Measurements from ENCODE around the gene FAM3C. TPM values are rescaled to one million over a fixed set of nuclear protein-coding genes. Genes with fewer than 3 reads are reported as not detected.

Gene FAM3C
- total and polyA plus RNA-seq, 2 donors (not counting 1 experiment from before 2014, with no cell fraction given) = 38.7 to 75.4 TPM

DNA sequence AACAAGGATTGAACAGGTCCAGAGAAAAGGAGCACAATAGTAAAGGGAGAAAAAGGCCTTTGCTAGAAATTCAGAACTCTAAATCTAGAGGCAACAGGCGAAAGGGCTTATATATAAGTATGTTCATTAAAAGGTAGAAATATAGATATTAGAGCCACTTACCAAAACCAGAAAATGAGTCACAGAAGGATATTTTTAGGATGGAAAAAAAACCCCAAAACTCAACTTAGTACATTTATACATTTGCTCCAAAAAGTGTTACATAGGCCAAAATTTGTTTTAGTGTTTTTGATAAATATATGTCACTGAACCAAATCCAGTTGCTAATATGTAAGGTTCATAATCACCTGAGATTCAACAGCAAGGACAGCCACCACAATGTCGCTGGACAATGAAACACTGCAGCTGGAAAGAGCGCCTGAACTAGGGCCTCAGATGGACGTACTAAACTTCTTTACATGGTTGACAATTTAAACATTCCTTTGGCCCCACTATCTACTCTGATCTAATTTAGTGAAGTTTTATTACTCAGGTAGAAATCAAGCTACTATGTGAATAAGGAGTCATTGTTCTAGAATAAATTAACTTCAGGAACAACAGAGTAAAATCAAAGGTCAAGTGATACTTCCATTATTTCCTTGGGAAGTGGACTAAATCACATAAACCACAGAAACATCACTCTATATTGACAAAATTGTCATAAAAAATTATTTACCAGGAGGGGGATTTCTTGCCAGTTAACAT, 10.9 kb downstream of the FAM3C start:
- H3K4me3 ChIP-seq (ENCODE audit: control extremely low read depth in 1 of 5, extremely low read depth in 1 of 5, insufficient read depth in 1 of 5, low read depth in 2 of 5, low read length in 4 of 5) = peak overlapping the region in 1 of 5 experiments; percentile 37
- ChIA-PET CTCF (interaction anchor here (0.6 to 6.2 kb wide), 8 partner anchors 12 to 146 kb away, joined by 3 to 71 read pairs (median 12); partner anchors contain the start of gene FAM3C), POLR2A (interaction anchor here (1.0 to 2.6 kb wide), 2 partner anchors 11 to 56 kb away, joined by 3 to 26 read pairs; partner anchors contain the start of gene FAM3C)
- peak overlapping the region; percentile 96 to 99 for H3K27ac ChIP-seq (ENCODE audit: low read length in 2 of 2)
- TF ChIP-seq, protein P1, sequence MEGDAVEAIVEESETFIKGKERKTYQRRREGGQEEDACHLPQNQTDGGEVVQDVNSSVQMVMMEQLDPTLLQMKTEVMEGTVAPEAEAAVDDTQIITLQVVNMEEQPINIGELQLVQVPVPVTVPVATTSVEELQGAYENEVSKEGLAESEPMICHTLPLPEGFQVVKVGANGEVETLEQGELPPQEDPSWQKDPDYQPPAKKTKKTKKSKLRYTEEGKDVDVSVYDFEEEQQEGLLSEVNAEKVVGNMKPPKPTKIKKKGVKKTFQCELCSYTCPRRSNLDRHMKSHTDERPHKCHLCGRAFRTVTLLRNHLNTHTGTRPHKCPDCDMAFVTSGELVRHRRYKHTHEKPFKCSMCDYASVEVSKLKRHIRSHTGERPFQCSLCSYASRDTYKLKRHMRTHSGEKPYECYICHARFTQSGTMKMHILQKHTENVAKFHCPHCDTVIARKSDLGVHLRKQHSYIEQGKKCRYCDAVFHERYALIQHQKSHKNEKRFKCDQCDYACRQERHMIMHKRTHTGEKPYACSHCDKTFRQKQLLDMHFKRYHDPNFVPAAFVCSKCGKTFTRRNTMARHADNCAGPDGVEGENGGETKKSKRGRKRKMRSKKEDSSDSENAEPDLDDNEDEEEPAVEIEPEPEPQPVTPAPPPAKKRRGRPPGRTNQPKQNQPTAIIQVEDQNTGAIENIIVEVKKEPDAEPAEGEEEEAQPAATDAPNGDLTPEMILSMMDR (IDR thresholded peaks at IDR 0.05) = no peak
- TF ChIP-seq EZH2 (IDR thresholded peaks at IDR 0.05; ENCODE audit: borderline replicate concordance, insufficient read depth, low read depth, low read length, poor library complexity, severe bottlenecking) = no peak
- H4K20me1 ChIP-seq (ENCODE audit: control insufficient read depth, insufficient read depth, low read length, poor library complexity, severe bottlenecking) = no peaks in the 10 kb centered on the region
- H3K9me3 Mint-ChIP-seq (ENCODE audit: insufficient read depth) = no peaks in the 10 kb centered on the region
- intact Hi-C loops (cut with micrococcal nuclease) = loop anchor here (1.0 to 5.0 kb wide), 2 partner anchors 8 to 203 kb away; no protein-coding TSS in a partner anchor
- peaks cover 99% of the 10 kb centered on the region for H3K79me2 ChIP-seq (ENCODE audit: control insufficient read depth, insufficient read depth, low read length)
- H3K4me1 Mint-ChIP-seq = peaks cover 92% of the 10 kb centered on the region
- peak overlapping the region; percentile 22 for H2AFZ ChIP-seq (ENCODE audit: insufficient read depth, low read depth, low read length, poor library complexity, severe bottlenecking)
- H3K9ac ChIP-seq (ENCODE audit: low read length) = peak overlapping the region; percentile 56
- no peaks in the 10 kb centered on the region for H3K27me3 ChIP-seq (replicated peaks in 1 of 4; ENCODE audit: control extremely low read depth in 1 of 4, control insufficient read depth in 3 of 4, insufficient read depth in 4 of 4, low read length in 3 of 4)
- H3K4me2 ChIP-seq (replicated peaks; ENCODE audit: low read depth, low read length, poor library complexity, severe bottlenecking) = peak overlapping the region; percentile 58
- H3K27ac Mint-ChIP-seq = peak overlapping the region; percentile 96
- no peaks in the 10 kb centered on the region for H3K9me3 ChIP-seq (ENCODE audit: control extremely low read depth in 1 of 3, control insufficient read depth in 2 of 3, insufficient read depth in 1 of 3, low read length in 2 of 3)
- H3K4me1 ChIP-seq (ENCODE audit: control insufficient read depth in 2 of 2, insufficient read depth in 2 of 2, low read length in 2 of 2) = peaks cover 88 to 98% of the 10 kb centered on the region in 2 donors
- DNase-seq = no peak
- peaks cover 0 to 4% of the 10 kb centered on the region in 2 experiments for H3K36me3 ChIP-seq (replicated peaks in 1 of 2; ENCODE audit: control extremely low read depth in 1 of 2, control insufficient read depth in 1 of 2, extremely low read depth in 1 of 2, insufficient read depth in 2 of 2, low read length in 1 of 2)
- 100% methylated on average over 1 of the region's 4 CpGs for WGBS (ENCODE audit: insufficient coverage)
- no peaks in the 10 kb centered on the region for H3K27me3 Mint-ChIP-seq
- no peak for ATAC-seq (ENCODE audit: low read depth)
- peak overlapping the region; percentile 79 for H3K4me3 Mint-ChIP-seq

DNA sequence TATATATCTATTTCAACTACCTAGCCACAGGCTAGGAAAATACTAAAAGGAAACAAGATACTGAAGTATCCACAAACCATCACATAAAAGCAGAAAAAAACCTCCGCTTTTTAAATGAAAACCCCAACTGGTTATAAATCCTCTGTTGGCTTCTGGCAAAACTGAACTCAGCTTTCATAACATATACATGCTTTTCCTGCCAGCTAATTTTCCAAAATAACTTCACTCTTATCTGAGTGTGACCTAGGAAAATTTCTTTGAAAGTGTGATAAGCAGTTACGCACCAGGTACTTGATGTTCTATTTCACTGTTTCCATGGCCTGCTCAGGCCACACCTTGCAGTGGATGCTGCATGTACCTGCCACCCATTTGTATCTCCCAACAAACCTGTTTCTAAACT, 11.8 kb downstream of the FAM3C start:
- ATAC-seq (ENCODE audit: low read depth) (no peak), DNase-seq (no peak)
- Histone ChIP-seq H3K27ac (ENCODE audit: low read length in 2 of 2) (peak overlapping the region; percentile 96 to 99), H3K27me3 (replicated peaks in 1 of 4; ENCODE audit: control extremely low read depth in 1 of 4, control insufficient read depth in 3 of 4, insufficient read depth in 4 of 4, low read length in 3 of 4) (no peaks in the 10 kb centered on the region), H3K9me3 (ENCODE audit: control extremely low read depth in 1 of 3, control insufficient read depth in 2 of 3, insufficient read depth in 1 of 3, low read length in 2 of 3) (no peaks in the 10 kb centered on the region), H4K20me1 (ENCODE audit: control insufficient read depth, insufficient read depth, low read length, poor library complexity, severe bottlenecking) (no peaks in the 10 kb centered on the region), H3K79me2 (ENCODE audit: control insufficient read depth, insufficient read depth, low read length) (peaks cover 99% of the 10 kb centered on the region), H3K9ac (ENCODE audit: low read length) (peak overlapping the region; percentile 56), H3K4me3 (ENCODE audit: control extremely low read depth in 1 of 5, extremely low read depth in 1 of 5, insufficient read depth in 1 of 5, low read depth in 2 of 5, low read length in 4 of 5) (no peak overlapping the region), H2AFZ (ENCODE audit: insufficient read depth, low read depth, low read length, poor library complexity, severe bottlenecking) (no peak overlapping the region), H3K4me2 (replicated peaks; ENCODE audit: low read depth, low read length, poor library complexity, severe bottlenecking) (peak overlapping the region; percentile 58), H3K36me3 (replicated peaks in 1 of 2; ENCODE audit: control extremely low read depth in 1 of 2, control insufficient read depth in 1 of 2, extremely low read depth in 1 of 2, insufficient read depth in 2 of 2, low read length in 1 of 2) (peaks cover 0 to 5% of the 10 kb centered on the region in 2 experiments), H3K4me1 (ENCODE audit: control insufficient read depth in 2 of 2, insufficient read depth in 2 of 2, low read length in 2 of 2) (peaks cover 90 to 98% of the 10 kb centered on the region in 2 donors)
- Mint-ChIP-seq H3K4me1 (peaks cover 92% of the 10 kb centered on the region), H3K27me3 (no peaks in the 10 kb centered on the region), H3K9me3 (ENCODE audit: insufficient read depth) (no peaks in the 10 kb centered on the region), H3K27ac (peak overlapping the region; percentile 96), H3K4me3 (peak overlapping the region; percentile 77)
- ChIA-PET CTCF (interaction anchor here (0.6 to 6.2 kb wide), 9 partner anchors 8 to 163 kb away, joined by 3 to 43 read pairs (median 7); partner anchors contain the start of gene FAM3C), POLR2A (interaction anchor here (0.8 to 2.9 kb wide), 2 partner anchors 12 to 16 kb away, joined by 3 to 17 read pairs; partner anchors contain the start of gene FAM3C)
- no peak for TF ChIP-seq EZH2 (IDR thresholded peaks at IDR 0.05; ENCODE audit: borderline replicate concordance, insufficient read depth, low read depth, low read length, poor library complexity, severe bottlenecking)
- TF ChIP-seq, protein P1 (IDR thresholded peaks at IDR 0.05) = no peak
- intact Hi-C loops (cut with micrococcal nuclease) = no loop called here
- 57% methylated on average over 1 of the region's 2 CpGs for WGBS (ENCODE audit: insufficient coverage)

Measured in B cell (primary cell).